Stomach (tissue), 9 donors: Measurements from ENCODE around the gene UBAC2. TPM values are rescaled to one million over a fixed set of nuclear protein-coding genes. Genes with fewer than 3 reads are reported as not detected.

Experiments used
- DNase-seq, 2 donors: peaks; one replicate each; pipeline versions ENCODE4 v3.0.0 to v3.0.0-alpha.2; 2013 to 2019
- H3K27ac ChIP-seq, 5 donors: fragments of 200-600 bp in 4 of 5; sonication (generic) in 4 of 5; one replicate each; pipeline ENCODE4 v1.5.1; 2013 to 2019; ENCODE audit warnings: mild to moderate bottlenecking in 1 of 5, moderate library complexity in 1 of 5
- H3K27me3 ChIP-seq, 3 donors: fragments of 200-600 bp; sonication (generic); one replicate each; pipeline ENCODE4 v1.5.1; 2017 to 2019; ENCODE audit warnings: mixed run types in 1 of 3
- H3K36me3 ChIP-seq, 4 donors: fragments of 200-600 bp; sonication (generic); 1 replicate in 3 of 4; 2 replicates in 1 of 4; pipeline ENCODE4 v1.5.1; 2016 to 2019
- H3K4me1 ChIP-seq, 4 donors: fragments of 200-600 bp; sonication (generic); one replicate each; pipeline ENCODE4 v1.5.1; 2016 to 2019
- H3K4me3 ChIP-seq, 4 donors: fragments of 200-600 bp; sonication (generic) in 3 of 4; one replicate each; pipeline ENCODE4 v1.5.1; 2016 to 2019; ENCODE audit warnings: mild to moderate bottlenecking in 1 of 4
- H3K9me3 ChIP-seq, 4 donors: fragments of 200-600 bp; sonication (generic); one replicate each; pipeline ENCODE4 v1.5.1; 2016 to 2019
- CTCF ChIP-seq, 7 experiments: fragments of 450-650 bp in 4 of 7; fragments of 200-600 bp in 3 of 7; sonication (generic) in 3 of 7; IDR thresholded peaks; one replicate each; pipeline ENCODE4 v1.5.1; 2016 to 2019; ENCODE audit warnings: antibody characterized with exemption in 7 of 7, control low read depth in 2 of 7, mild to moderate bottlenecking in 1 of 7
- EP300 ChIP-seq: sonication (generic); formaldehyde crosslinking; IDR thresholded peaks from one replicate; pipeline ENCODE4 v1.6.1; 2017; ENCODE audit warnings: antibody characterized with exemption
- POLR2A ChIP-seq, 4 donors: fragments of 450-650 bp; IDR thresholded peaks; one replicate each; pipeline ENCODE4 v1.6.1; 2016; ENCODE audit warnings: antibody characterized with exemption in 4 of 4, control low read depth in 2 of 4, mild to moderate bottlenecking in 1 of 4, moderate library complexity in 1 of 4
- POLR2AphosphoS5 ChIP-seq, 3 donors: sonication (generic); formaldehyde crosslinking; IDR thresholded peaks; one replicate each; pipeline ENCODE4 v1.6.1; 2016; ENCODE audit warnings: antibody characterized with exemption in 3 of 3
- WGBS, 5 donors: extraction: QIAGEN DNeasy Blood & Tissue Kit in 3 of 5; methylation state at CpG; one replicate each; pipeline versions ENCODE4 v1.1.5 to v1.1.7; 2013 to 2018; 5-methylcytosine and 5-hydroxymethylcytosine counted together
- intact Hi-C: fragments of 100-400 bp; cut with DNase I; formaldehyde crosslinking; loops from one replicate; pipeline ENCODE4 v1.15.1; 2023; ENCODE audit warnings: low total_unique reads
- polyA plus RNA-seq, 3 donors: library from polyadenylated mRNA; stranded (reverse); fragments of 200-250 nt; gene quantifications; one replicate each; pipeline ENCODE4 v1.2.3, GENCODE V29; 2013
- total RNA-seq, 5 donors: library from RNA; depleted of rRNA; stranded (reverse); fragments of >200 nt; gene quantifications; one replicate each; pipeline versions ENCODE4 v1.1.0 to v1.2.3, GENCODE V29; 2014 to 2016
- donor health status: healthy with polysubstance abuse.
- donor health status: Bipolar disorder and iron deficiency.
- donor health status: healthy.

The UBAC2 gene
- total and polyA plus RNA-seq, 8 donors = 18.1 to 68.8 (median 40.1) TPM

- H3K27ac ChIP-seq = no peak overlapping the region
- no peak for TF ChIP-seq CTCF (IDR thresholded peaks at IDR 0.05)
- TF ChIP-seq POLR2AphosphoS5 (IDR thresholded peaks at IDR 0.05) = no peak
- no peak for TF ChIP-seq EP300
- TF ChIP-seq POLR2A (IDR thresholded peaks at IDR 0.05) = no peak
- H3K4me3 ChIP-seq = no peak overlapping the region
- DNase-seq = no peak
- intact Hi-C loops = no loop called here
- WGBS, 5 donors = 59 to 73% (median 61%) methylated on average over 8 of the region's 8 CpGs
- H3K36me3 ChIP-seq = no peaks in the 10 kb centered on the region
- no peaks in the 10 kb centered on the region for H3K4me1 ChIP-seq
- peaks cover 0 to 56% (median 0%) of the 10 kb centered on the region in 3 donors for H3K27me3 ChIP-seq
- H3K9me3 ChIP-seq = no peaks in the 10 kb centered on the region
Observed at GRCh38 chr13:99159331-99160061, 41.2 kb upstream of the UBAC2 start.

GRCh38 chr13:99160415-99160814, 40.2 kb upstream of the UBAC2 start:
- Histone ChIP-seq H3K27ac (no peak overlapping the region), H3K4me1 (no peaks in the 10 kb centered on the region), H3K36me3 (no peaks in the 10 kb centered on the region), H3K4me3 (no peak overlapping the region), H3K27me3 (peaks cover 0 to 47% (median 0%) of the 10 kb centered on the region in 3 donors), H3K9me3 (no peaks in the 10 kb centered on the region)
- TF ChIP-seq EP300 (no peak), POLR2A (IDR thresholded peaks at IDR 0.05) (no peak)
- intact Hi-C loops = no loop called here
- DNase-seq = no peak
- WGBS, 5 donors = 70 to 78% (median 74%) methylated on average over 4 of the region's 4 CpGs

GRCh38 chr13:99161512-99161911, 39.1 kb upstream of the UBAC2 start:
- Histone ChIP-seq H3K4me1 (no peaks in the 10 kb centered on the region), H3K27ac (no peak overlapping the region), H3K36me3 (no peaks in the 10 kb centered on the region), H3K4me3 (no peak overlapping the region), H3K27me3 (peaks cover 0 to 41% (median 0%) of the 10 kb centered on the region in 3 donors), H3K9me3 (no peaks in the 10 kb centered on the region)
- TF ChIP-seq POLR2AphosphoS5 (IDR thresholded peaks at IDR 0.05) = no peak
- no peak for TF ChIP-seq EP300
- TF ChIP-seq POLR2A (IDR thresholded peaks at IDR 0.05) = no peak
- whole genome bisulfite sequencing, 5 donors = 78 to 90% (median 85%) methylated on average over 1 of the region's 1 CpG
- no peak for DNase-seq
- intact Hi-C loops = no loop called here

GRCh38 chr13:99162567-99163361, 37.9 kb upstream of the UBAC2 start:
- no peaks in the 10 kb centered on the region for H3K9me3 ChIP-seq
- no peak overlapping the region for H3K27ac ChIP-seq
- no peak for DNase-seq
- intact Hi-C loops = no loop called here
- H3K4me1 ChIP-seq = no peaks in the 10 kb centered on the region
- H3K4me3 ChIP-seq = no peak overlapping the region
- 72 to 77% (median 75%) methylated on average over 13 of the region's 13 CpGs for WGBS, 5 donors
- peaks cover 0 to 36% (median 0%) of the 10 kb centered on the region in 3 donors for H3K27me3 ChIP-seq
- no peak for TF ChIP-seq EP300
- no peak for TF ChIP-seq POLR2AphosphoS5 (IDR thresholded peaks at IDR 0.05)
- TF ChIP-seq POLR2A (IDR thresholded peaks at IDR 0.05) = no peak
- TF ChIP-seq CTCF (IDR thresholded peaks at IDR 0.05) = no peak
- no peaks in the 10 kb centered on the region for H3K36me3 ChIP-seq

GRCh38 chr13:99164226-99164625, 36.4 kb upstream of the UBAC2 start:
- TF ChIP-seq POLR2AphosphoS5 (IDR thresholded peaks at IDR 0.05) = no peak
- Histone ChIP-seq H3K36me3 (no peaks in the 10 kb centered on the region), H3K27ac (no peak overlapping the region), H3K4me3 (no peak overlapping the region), H3K4me1 (no peaks in the 10 kb centered on the region), H3K27me3 (peaks cover 0 to 23% (median 0%) of the 10 kb centered on the region in 3 donors), H3K9me3 (no peaks in the 10 kb centered on the region)
- WGBS, 5 donors = 69 to 89% (median 79%) methylated on average over 5 of the region's 5 CpGs
- DNase-seq = no peak
- intact Hi-C loops = no loop called here
